DMS114 treated with DMSO at 0.1 percent for 48 hours (cell line): ENCODE data around the gene APBB3.

Experiments used
- DNase-seq: peaks from one replicate; lab custom pipeline; 2025; ENCODE audit not compliant: unreplicated experiment; lab: John Stamatoyannopoulos, UW

The APBB3 gene

GRCh38 chr5:140555747-140556312 is 8.6 kb downstream of the APBB3 start:
- no peak for DNase-seq

- no peak for DNase-seq
Observed at GRCh38 chr5:140554454-140554853, 9.9 kb downstream of the APBB3 start.

- no peak for DNase-seq
Observed at GRCh38 chr5:140553657-140554056, 10.7 kb downstream of the APBB3 start.

- no peak for DNase-seq
Observed at GRCh38 chr5:140551872-140552271, 12.5 kb downstream of the APBB3 start.

GRCh38 chr5:140550147-140551079 is 14.0 kb downstream of the APBB3 start:
- DNase-seq: no peak

GRCh38 chr5:140549237-140550144 is 14.9 kb downstream of the APBB3 start:
- no peak for DNase-seq

GRCh38 chr5:140548791-140549190 is 15.6 kb downstream of the APBB3 start:
- DNase-seq: no peak

- DNase-seq: no peak
Observed at GRCh38 chr5:140548300-140548688, 16.1 kb downstream of the APBB3 start.

GRCh38 chr5:140547508-140548299 is 16.7 kb downstream of the APBB3 start, which contains the start of gene EIF4EBP3:
Gene EIF4EBP3 (plus strand): TSS chr5:140547662. CDS start chr5:140547738, 76 bp downstream.
- DNase-seq: peak; percentile 87

- DNase-seq: no peak
Observed at GRCh38 chr5:140546851-140547507, 17.4 kb downstream of the APBB3 start.

- DNase-seq: no peak
Observed at GRCh38 chr5:140545606-140546005, 18.8 kb downstream of the APBB3 start.

- no peak for DNase-seq
Observed at GRCh38 chr5:140544986-140545385, 19.4 kb downstream of the APBB3 start.

GRCh38 chr5:140542972-140543371 is 21.4 kb downstream of the APBB3 start:
- no peak for DNase-seq

GRCh38 chr5:140540227-140540626 is 24.2 kb downstream of the APBB3 start:
- DNase-seq: no peak

GRCh38 chr5:140524003-140524402 is 40.4 kb downstream of the APBB3 start:
- DNase-seq: no peak

- no peak for DNase-seq
Observed at GRCh38 chr5:140513124-140513523, 51.3 kb downstream of the APBB3 start.

- DNase-seq: no peak
Observed at GRCh38 chr5:140509898-140510297, 54.5 kb downstream of the APBB3 start.
